Medulla oblongata (tissue), 1 donor: Measurements from ENCODE around the gene BICD2.
"Not testable (repeated sequence)": the region's sequence is repeated elsewhere in the genome, so short reads cannot be mapped to it uniquely, and the experiment has no call there.

Experiments used
- DNase-seq: peaks from one replicate; pipeline ENCODE4 v3.0.0-alpha.2; 2015; ENCODE audit errors: extremely low spot score

BICD2 gene

DNA sequence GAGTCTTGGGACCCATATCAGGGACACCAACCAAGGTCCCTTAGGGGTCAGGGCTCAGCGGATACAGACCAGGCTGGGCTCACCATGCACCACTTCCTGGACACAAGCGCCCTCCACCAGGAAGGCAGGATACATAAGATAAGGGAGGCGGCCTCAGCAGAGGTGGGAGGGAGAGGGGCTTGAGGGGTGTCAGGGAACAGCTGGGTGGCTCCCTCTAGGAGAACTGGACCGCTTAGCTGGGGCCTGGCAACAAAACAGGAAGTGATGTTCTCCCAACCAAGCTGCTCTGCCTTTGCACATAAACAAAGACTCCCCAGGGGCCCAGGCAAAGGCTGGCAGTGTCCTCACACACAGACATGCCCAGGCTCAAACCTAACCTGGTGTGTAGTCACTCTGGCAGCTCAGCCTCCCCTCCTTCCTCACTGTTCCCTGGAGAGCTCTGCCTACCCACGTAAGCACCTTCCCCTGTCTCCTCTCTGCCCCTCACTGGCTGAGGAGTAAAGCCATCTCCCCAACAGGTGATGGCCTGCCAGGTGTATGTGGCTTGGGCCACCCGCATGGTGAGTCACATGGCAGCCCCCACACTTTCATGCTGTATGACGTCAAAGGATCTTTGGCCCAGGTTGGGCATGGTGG, 5.8 kb upstream of the BICD2 start:
- no peak for DNase-seq

DNA sequence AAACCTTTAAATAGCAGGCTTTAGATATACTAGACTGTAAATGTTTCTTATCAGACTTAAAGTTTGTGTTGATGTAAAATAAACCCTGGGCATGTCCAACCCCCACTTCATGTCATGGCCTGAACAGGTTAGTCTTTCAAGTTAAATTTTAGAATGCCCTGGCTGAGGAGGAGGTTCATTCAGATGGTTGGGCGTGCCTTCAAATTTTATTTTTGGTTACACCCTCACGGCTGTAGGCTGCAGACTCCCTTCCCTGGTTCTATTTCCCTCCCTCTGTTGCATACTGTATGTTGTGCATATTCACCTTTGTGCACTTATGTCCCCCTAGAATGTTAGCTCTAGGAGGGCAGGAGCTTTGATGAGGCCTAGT, 5.3 kb upstream of the BICD2 start:
- no peak for DNase-seq

DNA sequence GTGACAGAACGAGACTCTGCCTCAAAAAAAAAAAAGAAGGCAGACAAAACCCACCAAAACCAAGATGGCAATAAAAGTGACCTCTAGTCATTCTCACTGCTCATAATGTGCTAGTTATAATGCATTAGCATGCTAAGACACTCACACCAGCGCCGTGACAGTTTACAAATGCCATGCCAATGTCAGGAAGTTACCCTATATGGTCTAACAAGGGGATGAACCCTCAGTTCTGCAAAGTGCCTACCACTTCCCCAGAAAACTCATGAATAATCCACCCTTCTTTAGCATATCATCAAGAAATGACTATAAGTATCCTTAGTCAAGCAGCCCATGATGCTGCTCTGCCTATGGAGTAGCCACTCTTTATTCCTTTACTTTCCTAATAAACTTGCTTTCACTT, 4.7 kb upstream of the BICD2 start:
- no peak for DNase-seq

DNA sequence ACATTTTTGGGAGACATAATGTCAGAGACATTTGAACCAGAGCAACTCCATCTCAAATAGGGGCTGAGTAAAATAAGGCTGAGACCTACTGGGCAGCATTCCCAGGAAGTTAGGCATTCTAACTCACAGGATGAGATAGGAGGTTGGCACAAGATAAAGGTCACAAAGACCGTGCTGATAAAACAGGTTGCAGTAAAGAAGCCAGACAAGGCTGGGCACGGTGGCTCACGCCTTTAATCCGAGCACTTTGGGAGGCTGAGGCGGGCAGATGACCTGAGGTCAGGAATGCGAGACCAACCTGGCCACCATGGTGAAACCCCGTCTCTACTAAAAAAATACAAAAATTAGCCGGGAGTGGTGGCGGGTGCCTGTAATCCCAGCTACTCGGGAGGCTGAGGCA, 4.2 kb upstream of the BICD2 start:
- DNase-seq, result not testable (repeated sequence)

DNA sequence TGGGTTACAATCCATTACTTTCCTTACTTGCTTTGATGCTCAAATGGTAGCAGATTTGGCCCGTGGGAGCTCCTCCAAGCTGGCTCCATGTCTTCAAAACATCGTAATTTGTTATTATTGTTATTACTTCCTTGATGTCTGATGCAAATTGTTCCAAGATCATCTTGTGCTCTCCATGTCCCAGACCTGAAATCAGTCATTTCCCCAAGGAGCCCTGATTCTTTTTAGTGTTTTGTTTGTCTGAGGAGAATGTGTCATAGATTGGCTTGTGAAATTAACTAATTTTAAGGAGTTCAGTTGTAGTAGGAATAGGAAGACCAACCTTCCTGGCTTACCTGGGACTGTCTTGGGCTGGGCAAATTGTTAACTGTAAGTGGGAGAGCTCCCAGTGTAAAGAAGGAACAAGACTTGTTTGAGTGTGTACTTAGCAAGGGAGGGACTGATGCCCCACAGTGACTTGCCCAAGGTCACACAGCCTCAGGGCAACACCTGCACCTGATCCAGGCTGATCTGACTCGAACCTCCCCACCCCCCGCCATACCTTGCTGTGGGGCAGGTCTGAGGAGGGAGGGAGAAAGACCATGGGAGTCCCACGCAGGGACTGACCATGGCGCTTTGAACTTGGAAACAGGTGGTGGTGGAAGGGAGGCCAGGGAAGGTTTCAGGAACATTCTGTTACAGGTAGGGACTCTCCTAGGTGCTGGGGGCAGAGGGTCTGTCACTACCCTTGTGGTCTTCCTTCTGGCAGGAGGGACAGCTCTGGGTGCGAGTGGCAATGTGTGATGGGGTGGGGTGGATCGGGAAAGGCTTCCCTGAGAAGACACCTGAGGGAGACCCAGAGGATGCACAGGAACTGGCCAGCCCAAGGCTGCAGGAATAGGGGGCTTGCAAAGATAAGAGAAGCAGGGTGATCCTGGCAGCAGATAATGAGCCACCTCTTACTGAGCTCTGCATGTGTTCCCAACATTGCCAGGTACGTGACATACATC, 2.7 kb upstream of the BICD2 start:
- no peak for DNase-seq

DNA sequence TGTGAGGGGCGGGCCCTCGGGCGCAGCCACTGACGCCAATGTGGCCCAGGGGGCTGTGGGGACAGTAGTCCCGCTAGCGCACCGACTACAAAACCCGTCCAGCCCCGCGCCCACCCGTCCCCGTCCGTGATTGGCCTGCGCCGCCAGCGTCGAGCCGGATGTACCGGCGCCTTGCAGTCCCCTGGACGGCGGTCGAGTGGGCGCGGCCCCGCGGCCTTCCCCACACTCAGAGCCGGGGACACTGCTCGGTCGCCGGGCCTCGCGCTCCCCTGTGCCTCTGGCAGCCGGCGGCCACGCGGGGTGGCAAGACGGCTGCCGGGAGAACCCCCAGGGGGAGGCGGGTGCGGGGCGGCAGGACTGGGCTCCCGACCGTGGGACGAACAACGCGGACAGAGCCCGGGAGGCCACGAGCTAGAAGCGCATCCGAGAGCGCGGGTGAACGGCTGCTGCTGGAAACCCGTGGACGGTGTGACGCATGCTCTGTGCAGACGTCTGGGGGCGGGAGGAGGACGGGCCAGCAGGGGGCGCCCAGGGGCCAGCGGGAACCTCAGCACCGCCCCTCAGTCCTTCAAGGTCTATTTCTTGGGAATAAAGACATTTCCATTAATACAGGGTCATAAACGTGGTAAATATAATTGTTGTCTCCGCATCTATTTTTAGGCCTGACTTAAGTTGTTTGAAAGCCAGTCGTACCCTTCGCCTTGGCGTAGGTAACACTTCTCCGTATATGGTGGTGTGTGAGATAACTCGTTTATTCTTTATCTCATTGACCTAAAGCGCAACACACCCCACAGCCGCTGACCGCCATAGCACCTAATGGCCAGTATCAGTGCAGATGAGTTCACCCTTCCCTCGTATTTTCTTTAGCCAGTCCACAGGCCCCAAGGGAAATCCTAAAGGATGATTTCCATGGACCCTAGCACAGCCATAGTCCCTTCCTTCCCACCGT, 629 bp upstream of the BICD2 start:
- DNase-seq, result peak; percentile 98

DNA sequence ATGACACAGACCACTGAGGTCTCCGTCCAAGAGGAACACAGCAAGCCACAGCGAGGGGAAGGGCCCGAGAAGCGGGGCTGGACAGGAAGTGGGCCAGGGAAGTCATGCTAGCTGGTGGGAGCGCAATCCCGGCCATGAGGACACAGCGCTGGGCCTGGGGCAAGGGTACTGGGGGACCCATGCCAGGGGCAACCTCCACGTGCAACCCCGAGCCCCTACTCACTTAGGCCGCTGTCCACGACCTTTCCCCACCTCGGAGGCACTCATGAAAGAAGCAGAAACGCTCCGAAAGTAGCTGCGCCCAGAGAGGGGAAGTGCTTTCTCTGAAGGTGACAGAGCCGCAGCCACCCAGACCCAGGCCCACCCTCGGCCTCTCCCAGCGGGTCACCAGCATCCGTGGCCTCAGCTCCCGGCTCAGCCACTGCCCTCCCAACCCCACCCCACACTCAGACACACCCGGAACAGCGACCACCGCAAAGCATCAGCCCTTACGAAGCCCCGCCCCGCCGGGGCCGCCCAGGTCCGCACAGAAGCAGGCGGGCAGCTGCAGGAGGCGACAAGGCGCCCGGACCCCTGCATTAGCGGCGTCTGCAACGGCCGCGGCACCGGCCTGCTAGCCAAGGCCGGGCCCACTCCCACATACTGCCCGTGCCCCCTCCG, 782 bp downstream of the BICD2 start:
- DNase-seq, result no peak

DNA sequence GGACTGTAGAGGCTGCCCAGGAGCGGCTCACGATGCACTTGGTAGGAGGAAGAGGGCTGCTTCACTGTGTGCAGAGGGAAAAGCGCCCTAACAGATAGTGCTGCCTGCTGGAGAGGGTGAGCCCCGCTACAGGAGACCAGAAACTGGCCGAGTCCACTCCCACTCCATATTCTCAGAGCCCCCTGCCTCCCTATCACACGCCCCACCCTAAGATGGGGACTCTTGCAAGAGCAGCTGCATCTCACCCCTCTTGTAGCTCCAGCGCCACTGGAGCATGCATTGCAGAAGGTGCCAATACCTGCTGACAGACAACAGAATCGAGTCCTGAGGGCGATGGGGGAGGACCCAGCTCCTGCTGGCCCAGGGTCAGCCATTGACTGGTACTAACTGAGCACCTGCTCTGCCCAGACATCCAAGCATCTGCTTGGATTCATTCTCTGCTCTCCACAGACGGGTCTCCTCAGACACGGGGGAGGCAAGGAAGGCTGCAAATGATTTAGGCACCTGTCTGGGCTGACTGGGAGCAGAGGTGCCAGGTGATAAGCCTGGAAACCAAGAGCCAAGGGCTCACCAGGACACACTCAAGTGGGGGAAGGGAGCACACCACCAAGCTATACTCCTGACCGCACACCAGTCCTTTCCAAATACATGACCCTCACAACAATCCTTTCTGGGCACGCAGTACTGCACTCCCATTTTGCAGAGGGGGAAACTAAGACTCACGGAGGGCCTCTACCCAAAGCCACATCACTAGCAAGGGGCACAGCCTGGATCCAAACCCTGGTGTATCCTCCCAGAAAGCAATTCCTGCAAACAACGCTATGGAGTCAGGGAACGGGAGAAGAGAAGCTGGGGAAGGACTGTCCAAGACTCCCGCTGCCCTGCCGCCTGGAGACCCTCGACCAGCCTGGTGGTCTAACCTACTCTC, 1.6 kb downstream of the BICD2 start:
- no peak for DNase-seq

DNA sequence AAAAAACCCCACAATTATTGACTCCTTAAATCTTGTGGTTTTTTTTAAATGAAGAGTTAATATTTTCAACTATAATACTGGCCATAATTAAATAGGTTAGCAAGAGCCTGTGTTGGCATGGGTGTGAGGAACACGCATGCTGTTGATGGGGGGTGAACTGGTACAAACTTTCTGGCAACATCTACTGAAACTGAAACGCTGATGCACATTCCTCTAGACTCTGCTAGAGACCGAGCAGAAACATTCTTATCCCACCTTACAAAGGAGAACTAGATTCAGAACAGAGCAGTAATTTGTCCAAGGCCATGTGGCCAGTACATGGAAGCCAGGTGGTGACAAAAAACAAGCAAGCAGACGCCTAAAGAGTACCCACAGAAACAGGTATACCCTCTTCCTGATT, 2.4 kb downstream of the BICD2 start:
- no peak for DNase-seq

DNA sequence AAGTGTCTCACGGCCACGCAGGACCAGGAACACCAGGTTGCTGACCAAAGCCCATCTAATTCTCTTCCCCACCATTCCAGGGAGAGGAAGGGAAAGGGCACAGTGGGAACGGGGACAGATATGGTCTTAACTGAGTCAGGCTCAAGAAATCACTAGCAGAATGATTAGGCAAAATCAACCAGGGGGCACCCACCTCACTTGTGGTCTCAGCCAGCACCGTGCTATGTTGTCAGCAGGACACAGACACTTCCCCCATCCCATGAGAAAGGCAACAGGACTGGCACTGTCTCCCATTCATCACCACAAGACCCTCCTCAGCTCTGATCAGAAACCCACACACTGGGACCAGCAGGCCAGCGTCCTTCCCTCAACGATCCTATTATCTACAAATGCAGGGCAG, 2.9 kb downstream of the BICD2 start:
- no peak for DNase-seq

DNA sequence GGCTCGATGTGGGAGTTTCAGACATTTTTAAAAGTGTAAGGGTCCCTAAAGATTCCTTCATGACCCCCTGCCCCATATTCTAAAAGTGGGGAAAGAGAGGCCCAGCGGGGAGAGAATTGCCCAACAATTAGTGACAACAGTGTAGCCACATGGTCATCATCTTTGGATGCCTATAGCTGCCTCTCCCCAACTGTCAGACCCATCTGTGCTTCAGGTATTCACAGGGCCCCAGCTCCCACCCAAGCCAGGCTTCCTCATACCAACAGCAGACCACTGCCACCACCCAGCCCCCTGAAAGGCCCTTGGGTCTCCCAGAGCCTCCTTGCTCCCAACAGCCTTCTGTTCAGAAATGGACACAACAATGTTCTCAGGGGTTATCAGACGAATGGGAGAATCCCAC, 4.1 kb downstream of the BICD2 start:
- no peak for DNase-seq

DNA sequence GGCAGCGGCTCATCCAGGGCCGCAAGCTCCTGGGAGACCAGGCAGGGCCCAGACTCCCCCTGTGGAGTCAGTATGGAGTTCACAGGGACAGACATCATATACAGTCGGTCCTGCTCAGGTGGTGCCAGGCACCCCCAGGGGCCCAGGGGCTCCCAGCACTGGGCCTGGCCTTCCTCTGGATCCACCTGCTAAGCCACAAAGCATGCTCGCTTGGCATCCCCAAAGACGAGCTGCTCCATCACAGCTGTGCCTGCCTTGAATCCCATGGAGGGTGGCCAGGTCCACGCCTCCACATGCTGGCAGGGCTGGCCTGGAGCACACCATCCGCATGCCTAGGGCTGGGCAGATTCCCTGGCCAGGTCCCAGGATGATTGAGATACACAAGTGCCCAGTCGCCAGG, 4.6 kb downstream of the BICD2 start:
- peak; percentile 62 for DNase-seq

DNA sequence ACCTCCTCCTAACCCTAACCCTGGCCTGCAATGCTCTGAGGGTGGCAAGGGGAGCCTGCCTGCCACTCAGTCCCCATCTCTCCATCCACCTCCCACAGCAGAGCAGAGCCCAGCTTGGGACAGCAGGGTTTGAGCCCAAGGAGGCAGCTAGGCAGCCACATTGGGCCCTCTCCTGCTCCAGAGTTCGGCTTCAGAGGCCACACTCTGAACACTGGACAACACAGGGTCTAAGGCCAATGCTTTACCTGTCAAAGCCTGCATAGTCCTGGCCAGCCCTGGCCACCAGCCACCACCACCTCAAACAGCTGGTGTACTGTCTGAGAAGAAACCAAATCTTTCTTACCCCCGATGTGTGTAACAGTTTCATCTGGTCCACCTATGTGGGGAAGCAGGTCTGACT, 5.2 kb downstream of the BICD2 start:
- DNase-seq, result no peak

DNA sequence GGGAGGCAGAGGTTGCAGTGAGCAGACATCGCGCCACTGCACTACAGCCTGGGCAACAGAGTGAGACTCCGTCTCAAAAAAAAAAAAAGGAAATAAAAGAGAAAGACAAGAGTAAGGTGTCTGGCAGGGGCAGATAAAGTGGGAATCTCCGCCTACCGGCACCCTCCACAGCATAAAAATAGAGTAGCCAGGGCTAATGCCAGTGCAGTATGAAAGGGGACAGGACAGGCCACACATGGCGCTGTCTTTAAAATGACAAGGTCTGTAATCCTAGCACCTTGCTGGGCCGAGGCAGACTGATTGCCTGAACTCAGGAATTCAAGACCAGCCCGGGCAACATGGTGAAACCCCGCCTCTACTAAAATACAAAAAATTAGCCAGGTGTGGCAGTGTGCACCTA, 7.8 kb downstream of the BICD2 start:
- no peak for DNase-seq

DNA sequence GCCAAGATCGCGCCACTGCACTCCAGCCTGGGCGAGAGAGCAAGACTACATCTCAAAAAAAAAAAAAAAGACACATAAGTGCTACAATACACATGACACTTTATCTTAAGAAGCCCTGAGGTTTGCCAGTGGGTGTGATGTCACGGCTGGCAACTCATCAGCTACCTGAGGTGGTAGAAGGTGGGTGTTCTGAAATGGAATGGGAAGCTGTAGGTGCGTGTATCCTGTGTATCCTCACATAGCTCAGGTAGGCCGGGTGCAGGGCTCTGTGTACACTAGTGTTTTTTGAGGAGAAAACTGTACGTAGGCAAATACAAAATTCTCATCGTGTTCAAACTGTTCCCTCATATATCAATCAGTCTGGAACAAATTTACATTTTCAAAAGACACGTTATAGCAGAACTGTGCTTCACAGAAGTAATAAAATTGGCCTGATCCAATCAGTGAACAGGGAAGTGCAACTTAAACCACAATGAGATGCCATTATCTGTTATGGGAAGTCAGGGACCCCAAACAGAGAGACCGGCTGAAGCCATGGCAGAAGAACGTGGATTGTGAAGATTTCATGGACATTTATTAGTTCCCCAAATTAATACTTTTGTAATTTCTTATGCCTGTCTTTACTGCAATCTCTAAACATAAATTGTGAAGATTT, 10.4 kb downstream of the BICD2 start:
- DNase-seq, result no peak

DNA sequence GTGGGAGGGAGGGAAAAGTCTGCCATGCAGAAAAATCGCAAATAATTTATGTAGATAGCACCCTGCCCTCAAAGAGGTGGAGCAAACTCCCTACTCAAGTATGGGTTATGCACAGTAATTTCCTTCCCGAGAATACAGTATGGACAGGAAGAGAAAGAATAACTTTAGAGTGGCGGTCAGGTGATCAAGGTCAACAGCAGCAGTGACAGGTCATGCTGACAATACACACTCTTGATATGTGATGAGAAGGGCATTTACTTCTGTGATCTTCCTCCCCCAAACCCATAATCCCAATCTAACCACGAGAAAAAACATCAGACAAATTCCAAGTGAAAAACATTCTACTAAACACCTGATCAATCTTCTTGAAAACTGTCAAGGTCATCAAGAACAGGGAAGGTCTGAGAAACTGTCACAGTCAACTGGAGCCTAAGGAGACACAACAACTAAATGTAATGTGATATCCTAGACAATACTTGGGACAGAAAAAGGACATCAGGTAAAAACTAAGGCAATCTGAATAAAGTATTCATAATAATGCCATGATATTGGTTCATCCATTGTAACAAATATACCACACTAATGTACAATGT, 11.7 kb downstream of the BICD2 start:
- no peak for DNase-seq

DNA sequence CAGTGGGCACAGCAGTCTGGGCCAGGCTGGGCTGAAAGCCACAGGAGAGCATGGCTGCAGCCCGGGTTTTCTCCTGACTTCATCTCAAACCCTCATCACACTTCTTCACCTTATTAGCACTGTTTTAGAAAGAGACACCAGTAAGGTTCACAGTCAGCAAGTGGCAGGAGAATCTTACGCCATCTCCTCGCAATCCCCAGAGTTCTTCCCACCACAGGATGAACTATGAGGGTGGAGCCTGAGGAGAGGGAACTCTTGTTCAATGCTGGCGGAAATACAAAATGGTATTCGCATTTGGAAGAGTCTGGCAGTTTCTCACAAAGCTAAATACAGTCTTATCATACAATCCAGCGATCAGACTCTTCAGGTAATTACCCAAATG, 14.7 kb downstream of the BICD2 start:
- no peak for DNase-seq

DNA sequence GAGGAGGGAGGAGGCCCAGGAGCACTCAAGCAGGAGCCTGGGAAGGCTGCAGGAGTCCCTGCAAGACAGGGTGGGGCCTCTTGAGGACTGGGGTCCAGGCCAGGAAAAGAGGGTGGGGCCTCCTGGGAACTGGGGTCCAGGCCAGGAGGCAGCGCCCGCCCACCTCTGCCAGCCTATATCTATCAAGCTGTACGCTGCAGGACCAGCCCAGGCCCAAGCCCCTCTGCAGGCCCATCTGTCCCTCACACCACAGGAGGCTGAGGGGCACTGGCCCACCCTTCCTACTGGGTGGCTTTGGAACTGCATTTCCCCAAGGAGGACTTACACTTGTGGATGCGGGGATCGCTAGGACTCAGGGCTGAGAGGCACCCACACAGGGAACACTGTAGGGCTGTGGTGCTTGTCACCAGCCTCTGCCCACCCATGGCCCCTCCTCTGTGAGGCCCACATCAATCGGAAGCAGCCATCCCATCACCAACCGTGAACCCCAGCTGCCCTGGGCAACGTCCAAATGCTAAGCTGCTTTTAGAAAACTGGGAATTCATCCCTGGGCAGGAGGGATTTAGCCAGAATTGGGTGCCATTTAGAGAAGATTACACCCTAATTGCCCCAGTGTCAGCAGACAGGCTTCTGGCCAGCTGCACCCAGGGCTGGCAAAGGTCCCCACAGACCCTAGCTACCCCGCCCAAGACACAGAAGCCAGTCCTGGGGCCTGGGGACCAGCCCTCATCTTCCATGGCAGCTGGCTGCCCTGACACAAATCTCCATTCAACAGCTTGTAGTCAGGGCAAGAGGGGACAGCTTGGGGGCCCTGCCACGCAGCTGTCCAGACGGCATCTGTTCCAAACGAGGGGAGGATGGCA, 15.3 kb downstream of the BICD2 start:
- peak; percentile 75 for DNase-seq

DNA sequence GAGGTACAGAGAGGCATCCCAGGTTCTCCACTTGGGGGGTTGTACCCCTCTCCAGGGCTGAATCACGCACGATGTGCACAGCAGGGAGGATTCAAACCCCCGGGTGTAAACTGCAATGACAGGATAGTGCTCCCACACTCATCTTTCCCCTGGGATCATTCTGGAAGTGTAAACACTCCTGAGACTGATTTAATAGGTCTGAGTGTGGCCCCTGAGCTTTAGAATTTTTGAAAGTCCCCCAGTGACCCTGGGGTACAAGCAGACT, 16.5 kb downstream of the BICD2 start:
- no peak for DNase-seq
